Hepatocyte (in vitro differentiated cells): ENCODE results near the gene PCNP.

Experiments used
- CTCF ChIP-seq: fragments of 200-600 bp; sonication (generic); IDR thresholded peaks from 2 replicates; pipeline ENCODE4 v1.5.1; 2016; ENCODE audit warnings: antibody characterized with exemption, mild to moderate bottlenecking; ENCODE audit not compliant: poor library complexity
- EZH2 ChIP-seq: fragments of 200-600 bp; sonication (generic); IDR thresholded peaks from 2 replicates; pipeline ENCODE4 v1.6.1; 2016; ENCODE audit warnings: antibody characterized with exemption, mild to moderate bottlenecking, borderline replicate concordance

- TF ChIP-seq CTCF: no peak
- no peak for TF ChIP-seq EZH2
These were observed 570 bp downstream of the PCNP start for GRCh38 chr3:101574388-101575112.
